Measurements from ENCODE around the gene PCOLCE2.
"Not testable (repeated sequence)": the region's sequence is repeated elsewhere in the genome, so short reads cannot be mapped to it uniquely, and the experiment has no call there.

Gene PCOLCE2

DNA sequence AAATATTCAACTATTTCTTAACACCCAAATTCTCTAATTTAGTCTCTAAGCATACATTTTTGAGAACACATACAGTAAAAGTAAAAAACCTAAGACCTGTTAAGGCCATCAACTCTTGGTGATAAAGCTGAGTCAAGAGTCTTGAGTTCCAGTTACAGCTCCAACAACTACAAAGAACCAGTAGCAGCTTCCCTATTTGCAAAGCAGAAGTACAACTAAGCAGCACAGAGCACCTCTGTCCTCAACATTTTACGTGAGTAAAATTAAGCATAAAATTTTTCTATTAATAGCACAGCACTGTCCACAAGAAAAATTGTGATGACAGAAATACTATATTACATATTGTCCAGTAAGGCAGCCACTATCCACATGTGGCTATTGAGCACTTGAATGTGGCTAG is 4.4 kb downstream of the PCOLCE2 start:
- H3K27ac ChIP-seq (ENCODE audit: low read length) = no peak overlapping the region
- no peaks in the 10 kb centered on the region for H4K20me1 ChIP-seq (ENCODE audit: insufficient read depth, low read length)
- no peak overlapping the region for H3K9ac ChIP-seq (ENCODE audit: low read length)

DNA sequence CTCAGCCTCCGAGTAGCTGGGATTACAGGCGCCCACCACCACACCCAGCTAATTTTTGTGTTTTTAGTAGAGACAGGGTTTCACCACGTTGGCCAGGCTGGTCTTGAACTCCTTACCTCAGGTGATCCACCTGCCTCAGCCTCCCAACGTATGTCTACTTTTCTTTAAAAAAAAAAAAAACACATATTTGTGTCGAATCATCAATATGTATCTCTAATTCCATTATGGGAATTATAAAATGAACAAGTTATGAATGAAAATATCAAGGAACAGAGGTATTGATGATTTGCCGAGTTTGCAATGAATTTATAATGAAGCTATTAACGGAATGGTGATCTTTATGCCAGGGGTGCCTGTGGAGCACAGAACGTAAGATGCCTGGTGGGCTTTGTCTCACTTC is 5.3 kb downstream of the PCOLCE2 start:
- not testable (repeated sequence) for H2AFZ ChIP-seq (ENCODE audit: low read depth, low read length); H3K9ac ChIP-seq (ENCODE audit: low read length); H3K9me3 ChIP-seq (ENCODE audit: insufficient read depth, low read length); H3K4me3 ChIP-seq (ENCODE audit: low read length); H3K4me2 ChIP-seq (ENCODE audit: low read length); H3K79me2 ChIP-seq (ENCODE audit: low read length); H3K27ac ChIP-seq (ENCODE audit: low read length); H3K27me3 ChIP-seq (ENCODE audit: low read depth, low read length); H3K4me1 ChIP-seq (ENCODE audit: low read length); H4K20me1 ChIP-seq (ENCODE audit: insufficient read depth, low read length); H3K36me3 ChIP-seq (replicated peaks; ENCODE audit: low read depth, low read length)

More for the DNA sequence above, 4.4 kb downstream of the PCOLCE2 start:
- Histone ChIP-seq H3K79me2 (ENCODE audit: low read length) (no peaks in the 10 kb centered on the region), H3K27me3 (ENCODE audit: low read depth, low read length) (no peaks in the 10 kb centered on the region), H3K4me1 (ENCODE audit: low read length) (no peaks in the 10 kb centered on the region), H3K4me2 (ENCODE audit: low read length) (no peak overlapping the region), H2AFZ (ENCODE audit: low read depth, low read length) (no peak overlapping the region), H3K4me3 (ENCODE audit: low read length) (no peak overlapping the region), H3K36me3 (replicated peaks; ENCODE audit: low read depth, low read length) (no peaks in the 10 kb centered on the region), H3K9me3 (ENCODE audit: insufficient read depth, low read length) (no peaks in the 10 kb centered on the region)
- TF ChIP-seq EZH2phosphoT487 (IDR thresholded peaks at IDR 0.05; ENCODE audit: low read depth) = no peak
- TF ChIP-seq, protein P1, sequence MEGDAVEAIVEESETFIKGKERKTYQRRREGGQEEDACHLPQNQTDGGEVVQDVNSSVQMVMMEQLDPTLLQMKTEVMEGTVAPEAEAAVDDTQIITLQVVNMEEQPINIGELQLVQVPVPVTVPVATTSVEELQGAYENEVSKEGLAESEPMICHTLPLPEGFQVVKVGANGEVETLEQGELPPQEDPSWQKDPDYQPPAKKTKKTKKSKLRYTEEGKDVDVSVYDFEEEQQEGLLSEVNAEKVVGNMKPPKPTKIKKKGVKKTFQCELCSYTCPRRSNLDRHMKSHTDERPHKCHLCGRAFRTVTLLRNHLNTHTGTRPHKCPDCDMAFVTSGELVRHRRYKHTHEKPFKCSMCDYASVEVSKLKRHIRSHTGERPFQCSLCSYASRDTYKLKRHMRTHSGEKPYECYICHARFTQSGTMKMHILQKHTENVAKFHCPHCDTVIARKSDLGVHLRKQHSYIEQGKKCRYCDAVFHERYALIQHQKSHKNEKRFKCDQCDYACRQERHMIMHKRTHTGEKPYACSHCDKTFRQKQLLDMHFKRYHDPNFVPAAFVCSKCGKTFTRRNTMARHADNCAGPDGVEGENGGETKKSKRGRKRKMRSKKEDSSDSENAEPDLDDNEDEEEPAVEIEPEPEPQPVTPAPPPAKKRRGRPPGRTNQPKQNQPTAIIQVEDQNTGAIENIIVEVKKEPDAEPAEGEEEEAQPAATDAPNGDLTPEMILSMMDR (IDR thresholded peaks at IDR 0.05; ENCODE audit: low read depth, low read length) = no peak

DNA sequence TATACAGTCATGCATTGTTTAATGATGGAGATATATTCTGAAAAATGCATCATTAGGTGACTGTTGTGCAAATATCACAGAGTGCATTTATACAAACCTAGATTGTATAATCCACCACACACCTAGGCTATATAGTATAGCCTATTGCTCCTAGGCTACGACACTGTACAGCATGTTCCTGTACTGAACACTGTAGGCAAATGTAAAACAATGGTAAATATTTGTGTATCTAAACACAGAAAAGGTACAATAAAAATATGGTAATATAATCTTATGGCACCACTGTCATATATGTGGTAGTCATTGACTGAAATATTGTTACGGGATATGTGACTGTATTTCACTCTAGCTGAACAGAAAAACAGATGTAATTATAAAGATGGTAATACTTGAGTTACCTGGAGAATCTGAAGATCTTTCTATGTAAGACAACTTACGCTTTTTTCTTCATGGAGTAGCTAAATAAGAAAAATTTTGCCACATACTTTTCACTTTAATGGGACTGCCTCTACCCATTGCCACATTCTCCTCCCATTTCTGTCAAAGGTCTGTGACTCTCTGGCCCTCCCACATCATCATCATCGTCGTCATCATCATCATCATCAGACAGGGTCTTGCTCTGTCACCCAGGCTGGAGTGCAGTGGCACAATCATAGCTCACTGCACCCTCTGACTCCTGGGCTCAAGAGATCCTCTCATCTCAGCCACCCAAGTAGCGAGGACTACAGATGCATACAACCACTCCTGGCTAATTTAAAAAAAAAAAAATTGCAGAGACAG is 7.2 kb downstream of the PCOLCE2 start:
- Histone ChIP-seq H3K9me3 (ENCODE audit: insufficient read depth, low read length) (no peaks in the 10 kb centered on the region), H3K36me3 (replicated peaks; ENCODE audit: low read depth, low read length) (no peaks in the 10 kb centered on the region), H2AFZ (ENCODE audit: low read depth, low read length) (no peak overlapping the region), H3K27me3 (ENCODE audit: low read depth, low read length) (no peaks in the 10 kb centered on the region), H3K4me1 (ENCODE audit: low read length) (no peaks in the 10 kb centered on the region), H3K4me3 (ENCODE audit: low read length) (no peak overlapping the region), H3K9ac (ENCODE audit: low read length) (no peak overlapping the region), H3K27ac (ENCODE audit: low read length) (no peak overlapping the region), H3K79me2 (ENCODE audit: low read length) (no peaks in the 10 kb centered on the region), H4K20me1 (ENCODE audit: insufficient read depth, low read length) (no peaks in the 10 kb centered on the region), H3K4me2 (ENCODE audit: low read length) (no peak overlapping the region)
- TF ChIP-seq, protein P1 (IDR thresholded peaks at IDR 0.05; ENCODE audit: low read depth, low read length) = no peak
- no peak for TF ChIP-seq EZH2phosphoT487 (IDR thresholded peaks at IDR 0.05; ENCODE audit: low read depth)

DNA sequence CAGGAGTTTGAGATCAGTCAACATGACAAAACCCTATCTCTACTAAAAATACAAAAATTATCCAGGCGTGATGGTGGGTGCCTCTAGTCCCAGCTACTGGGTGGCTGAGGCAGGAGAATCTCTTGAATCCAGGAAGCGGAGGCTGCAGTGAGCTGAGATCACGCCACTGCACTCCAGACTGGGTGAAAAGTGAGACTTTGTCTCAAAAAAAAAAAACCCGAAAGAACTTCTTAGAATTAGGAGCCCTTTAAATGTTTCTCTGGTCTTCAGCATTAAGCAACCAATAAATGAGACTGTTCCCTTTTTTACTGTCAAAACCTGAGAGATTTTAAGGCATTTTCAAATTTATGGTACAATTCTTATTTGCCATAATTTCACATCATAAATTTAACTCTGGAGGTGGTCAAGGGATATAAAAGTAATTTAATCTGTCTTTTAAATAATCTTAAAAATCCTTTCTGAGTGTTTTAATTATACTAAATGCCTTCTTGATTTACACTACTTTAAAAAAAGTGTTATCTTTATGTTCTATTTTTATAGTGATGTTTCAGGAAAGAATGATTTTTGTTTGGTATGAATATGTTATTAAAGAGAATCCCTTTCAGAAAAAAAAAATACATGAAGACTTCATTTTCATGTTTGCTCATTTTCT is 10.1 kb downstream of the PCOLCE2 start:
- Histone ChIP-seq H3K4me2 (ENCODE audit: low read length) (no peak overlapping the region), H3K9ac (ENCODE audit: low read length) (no peak overlapping the region), H3K9me3 (ENCODE audit: insufficient read depth, low read length) (no peaks in the 10 kb centered on the region), H4K20me1 (ENCODE audit: insufficient read depth, low read length) (no peaks in the 10 kb centered on the region), H3K4me1 (ENCODE audit: low read length) (no peaks in the 10 kb centered on the region), H3K36me3 (replicated peaks; ENCODE audit: low read depth, low read length) (no peaks in the 10 kb centered on the region), H3K79me2 (ENCODE audit: low read length) (no peaks in the 10 kb centered on the region), H3K4me3 (ENCODE audit: low read length) (no peak overlapping the region), H2AFZ (ENCODE audit: low read depth, low read length) (no peak overlapping the region), H3K27ac (ENCODE audit: low read length) (no peak overlapping the region), H3K27me3 (ENCODE audit: low read depth, low read length) (no peaks in the 10 kb centered on the region)
- TF ChIP-seq EZH2phosphoT487 (IDR thresholded peaks at IDR 0.05; ENCODE audit: low read depth) = no peak
- TF ChIP-seq, protein P1 (IDR thresholded peaks at IDR 0.05; ENCODE audit: low read depth, low read length) = no peak

Measured in OCI-LY3 (cell line).